Colonic mucosa (tissue), 4 donors: Measurements from ENCODE around the gene RPS23. TPM values are rescaled to one million over a fixed set of nuclear protein-coding genes. Genes with fewer than 3 reads are reported as not detected.

Source experiments
- DNase-seq: peaks from one replicate; pipeline ENCODE4 v3.0.0-alpha.2; 2020
- H3K27ac ChIP-seq: fragments of 200-600 bp; one replicate; pipeline ENCODE4 v1.8.0; 2021
- H3K27me3 ChIP-seq: fragments of 200-600 bp; one replicate; pipeline ENCODE4 v1.8.0; 2021
- H3K36me3 ChIP-seq: fragments of 200-600 bp; one replicate; pipeline ENCODE4 v1.8.0; 2021
- H3K4me1 ChIP-seq: fragments of 200-600 bp; one replicate; pipeline ENCODE4 v1.8.0; 2021; ENCODE audit warnings: mild to moderate bottlenecking
- H3K4me3 ChIP-seq: fragments of 200-600 bp; one replicate; pipeline ENCODE4 v1.8.0; 2021
- H3K9ac ChIP-seq, 2 donors: one replicate each; pipeline ENCODE4 v1.7.0; 2013; ENCODE audit warnings: control low read depth in 2 of 2, low read depth in 2 of 2, low read length in 2 of 2
- H3K9me3 ChIP-seq: fragments of 200-600 bp; one replicate; pipeline ENCODE4 v1.8.0; 2021
- intact Hi-C: fragments of 100-400 bp; cut with DNase I; formaldehyde crosslinking; loops from one replicate; pipeline ENCODE4 v1.14.1; 2022
- total RNA-seq, 2 donors: library from RNA; stranded (reverse); fragmentation: NEBNext Ultra II Directional in 1 of 2; extraction: Animal tissue kit (Norgen Biotek cat#: 25700) in 1 of 2; gene quantifications; one replicate each; pipeline ENCODE4 v1.2.1, GENCODE V29; 2021
- TF ChIP-seq, protein P1 (sequence below): fragments of 200-600 bp; IDR thresholded peaks from one replicate; pipeline ENCODE4 v1.8.0; 2022; ENCODE audit warnings: antibody characterized with exemption, mild to moderate bottlenecking
- donor health status: healthy.
- donor health status: DM: no; HTN: no; CAD: no.
- donor health status: DM: no; HTN: no; CAD: no.

The RPS23 gene
- total RNA-seq, result 1,000 to 10,000 TPM; 1,277 to 1,417 TPM

GRCh38 chr5:82277987-82278710 lies at the start of gene RPS23:
TSS of gene RPS23 (minus strand) at chr5:82278354. CDS start at chr5:82278323, 31 bp downstream.
- Histone ChIP-seq H3K9me3 (no peaks in the 10 kb centered on the region), H3K36me3 (peaks cover 10% of the 10 kb centered on the region), H3K9ac (peak within 1 kb of the TSS; percentile 87 to 89), H3K4me3 (peak within 1 kb of the TSS; percentile 79), H3K4me1 (peaks cover 5% of the 10 kb centered on the region), H3K27ac (peak within 1 kb of the TSS; percentile 45), H3K27me3 (no peaks in the 10 kb centered on the region)
- intact Hi-C loops, result no loop called here
- TF ChIP-seq, protein P1, sequence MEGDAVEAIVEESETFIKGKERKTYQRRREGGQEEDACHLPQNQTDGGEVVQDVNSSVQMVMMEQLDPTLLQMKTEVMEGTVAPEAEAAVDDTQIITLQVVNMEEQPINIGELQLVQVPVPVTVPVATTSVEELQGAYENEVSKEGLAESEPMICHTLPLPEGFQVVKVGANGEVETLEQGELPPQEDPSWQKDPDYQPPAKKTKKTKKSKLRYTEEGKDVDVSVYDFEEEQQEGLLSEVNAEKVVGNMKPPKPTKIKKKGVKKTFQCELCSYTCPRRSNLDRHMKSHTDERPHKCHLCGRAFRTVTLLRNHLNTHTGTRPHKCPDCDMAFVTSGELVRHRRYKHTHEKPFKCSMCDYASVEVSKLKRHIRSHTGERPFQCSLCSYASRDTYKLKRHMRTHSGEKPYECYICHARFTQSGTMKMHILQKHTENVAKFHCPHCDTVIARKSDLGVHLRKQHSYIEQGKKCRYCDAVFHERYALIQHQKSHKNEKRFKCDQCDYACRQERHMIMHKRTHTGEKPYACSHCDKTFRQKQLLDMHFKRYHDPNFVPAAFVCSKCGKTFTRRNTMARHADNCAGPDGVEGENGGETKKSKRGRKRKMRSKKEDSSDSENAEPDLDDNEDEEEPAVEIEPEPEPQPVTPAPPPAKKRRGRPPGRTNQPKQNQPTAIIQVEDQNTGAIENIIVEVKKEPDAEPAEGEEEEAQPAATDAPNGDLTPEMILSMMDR, result no peak
- peak; percentile 91 for DNase-seq

GRCh38 chr5:82327941-82328340 lies 49.8 kb upstream of the RPS23 start:
- H3K4me1 ChIP-seq, result no peaks in the 10 kb centered on the region
- intact Hi-C loops, result no loop called here
- H3K9me3 ChIP-seq, result no peaks in the 10 kb centered on the region
- H3K27ac ChIP-seq, result no peak overlapping the region
- no peak for DNase-seq
- no peak overlapping the region for H3K4me3 ChIP-seq
- H3K36me3 ChIP-seq, result no peaks in the 10 kb centered on the region
- TF ChIP-seq, protein P1, result no peak
- H3K27me3 ChIP-seq, result no peaks in the 10 kb centered on the region
- no peak overlapping the region for H3K9ac ChIP-seq

DNA sequence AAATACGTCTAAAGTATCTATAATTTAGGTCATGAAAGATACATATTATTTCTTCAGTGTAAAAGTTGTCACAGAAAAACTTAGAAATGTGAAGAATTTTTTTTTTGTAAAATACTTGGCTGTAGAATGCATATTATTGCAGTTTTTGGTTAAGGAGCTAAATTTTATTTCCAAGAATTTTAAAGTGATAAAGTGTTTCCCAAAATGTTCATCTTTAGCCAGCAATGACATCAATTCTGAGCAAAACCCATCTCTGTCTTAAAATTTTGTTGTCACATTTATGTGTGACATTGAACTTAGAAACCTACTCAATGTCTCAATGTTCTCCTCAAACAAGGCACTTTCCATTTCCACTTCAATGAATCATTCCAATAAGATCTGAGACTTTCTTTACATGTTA lies 47.8 kb upstream of the RPS23 start:
- no peak overlapping the region for H3K9ac ChIP-seq
- no peaks in the 10 kb centered on the region for H3K36me3 ChIP-seq
- intact Hi-C loops, result no loop called here
- H3K9me3 ChIP-seq, result no peaks in the 10 kb centered on the region
- no peaks in the 10 kb centered on the region for H3K27me3 ChIP-seq
- H3K4me3 ChIP-seq, result no peak overlapping the region
- no peak for DNase-seq
- no peak overlapping the region for H3K27ac ChIP-seq
- no peaks in the 10 kb centered on the region for H3K4me1 ChIP-seq
- TF ChIP-seq, protein P1, result no peak

GRCh38 chr5:82325155-82325554 lies 47.0 kb upstream of the RPS23 start:
- intact Hi-C loops, result no loop called here
- TF ChIP-seq, protein P1, result no peak
- Histone ChIP-seq H3K9ac (no peak overlapping the region), H3K4me1 (no peaks in the 10 kb centered on the region), H3K9me3 (no peaks in the 10 kb centered on the region), H3K4me3 (no peak overlapping the region), H3K27ac (no peak overlapping the region), H3K27me3 (no peaks in the 10 kb centered on the region), H3K36me3 (no peaks in the 10 kb centered on the region)
- no peak for DNase-seq

GRCh38 chr5:82320966-82321365 lies 42.8 kb upstream of the RPS23 start:
- no peaks in the 10 kb centered on the region for H3K36me3 ChIP-seq
- intact Hi-C loops, result no loop called here
- H3K4me1 ChIP-seq, result no peaks in the 10 kb centered on the region
- H3K27me3 ChIP-seq, result no peaks in the 10 kb centered on the region
- TF ChIP-seq, protein P1, result no peak
- H3K9me3 ChIP-seq, result no peaks in the 10 kb centered on the region
- no peak overlapping the region for H3K9ac ChIP-seq
- no peak overlapping the region for H3K4me3 ChIP-seq
- H3K27ac ChIP-seq, result no peak overlapping the region
- DNase-seq, result no peak
